Stomach smooth muscle (tissue), 2 donors: ENCODE measurements around the gene GRM3.

Source experiments
- H3K27ac ChIP-seq: one replicate; pipeline ENCODE4 v1.7.0; 2013; ENCODE audit warnings: mild to moderate bottlenecking, low read length, inconsistent platforms
- H3K27me3 ChIP-seq, 2 donors: one replicate each; pipeline ENCODE4 v1.7.0; 2013; ENCODE audit warnings: low read length in 2 of 2; ENCODE audit not compliant: insufficient read depth in 2 of 2, control insufficient read depth in 1 of 2
- H3K36me3 ChIP-seq, 2 donors: one replicate each; pipeline ENCODE4 v1.7.0; 2013; ENCODE audit warnings: low read length in 2 of 2; ENCODE audit not compliant: control insufficient read depth in 2 of 2, insufficient read depth in 2 of 2
- H3K4me1 ChIP-seq: one replicate; pipeline ENCODE4 v1.7.0; 2013; ENCODE audit warnings: low read length; ENCODE audit not compliant: control insufficient read depth, insufficient read depth
- H3K4me3 ChIP-seq, 2 donors: one replicate each; pipeline ENCODE4 v1.7.0; 2013; ENCODE audit warnings: low read length in 2 of 2
- H3K9ac ChIP-seq, 2 donors: one replicate each; pipeline ENCODE4 v1.7.0; 2013; ENCODE audit warnings: low read length in 2 of 2, mild to moderate bottlenecking in 1 of 2
- H3K9me3 ChIP-seq, 2 donors: one replicate each; pipeline ENCODE4 v1.7.0; 2013; ENCODE audit warnings: low read length in 2 of 2; ENCODE audit not compliant: control insufficient read depth in 2 of 2
- donor health status: healthy.
- donor health status: Pancreatic carcinoma.

GRM3 gene

DNA sequence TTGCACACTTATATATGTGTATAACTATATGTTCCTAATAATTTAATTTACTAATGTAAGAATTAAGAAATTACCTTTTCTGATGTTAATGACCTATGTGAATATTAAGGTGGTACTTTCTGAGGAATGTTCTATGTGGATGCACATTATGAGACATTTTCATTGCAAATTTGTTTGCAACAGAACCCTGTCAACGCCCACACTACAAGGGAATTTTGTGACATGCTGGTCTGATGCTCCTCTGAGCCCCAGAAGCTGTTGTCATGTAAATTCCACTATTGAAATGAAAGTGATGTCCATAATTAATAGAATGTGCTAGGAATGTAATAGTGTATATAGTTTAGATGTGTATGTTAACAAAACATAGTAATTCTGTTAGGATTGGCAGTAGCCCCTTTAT, 4.5 kb downstream of the GRM3 start:
- Histone ChIP-seq H3K27me3 (peaks cover 19% of the 10 kb centered on the region in 2 donors), H3K4me3 (no peak overlapping the region), H3K9ac (no peak overlapping the region), H3K9me3 (no peaks in the 10 kb centered on the region), H3K27ac (no peak overlapping the region), H3K4me1 (no peaks in the 10 kb centered on the region), H3K36me3 (no peaks in the 10 kb centered on the region)

GRCh38 chr7:86653919-86654659, 10.4 kb downstream of the GRM3 start:
- no peaks in the 10 kb centered on the region for H3K9me3 ChIP-seq
- peak overlapping the region in 1 of 2 donors; percentile 41 for H3K4me3 ChIP-seq
- H3K27ac ChIP-seq = no peak overlapping the region

DNA sequence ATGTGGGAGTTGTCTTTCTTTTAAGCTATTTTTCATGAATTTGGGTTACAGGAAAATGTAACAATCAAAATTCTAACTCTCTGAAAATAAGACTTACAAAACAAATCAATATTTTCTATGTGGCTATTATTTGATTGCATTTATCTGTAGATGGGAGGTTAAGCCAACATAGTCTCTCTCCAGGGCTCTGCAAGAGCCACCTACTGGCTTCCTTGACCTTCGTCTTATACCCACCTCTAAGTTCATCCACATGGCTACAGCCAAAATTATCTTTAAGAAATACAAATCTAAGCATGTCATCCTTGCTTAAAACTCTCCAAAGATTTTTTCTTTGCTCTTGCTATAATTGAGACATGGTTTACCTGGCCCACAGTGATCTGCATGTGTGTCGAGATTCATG, 14.2 kb downstream of the GRM3 start:
- Histone ChIP-seq H3K36me3 (no peaks in the 10 kb centered on the region), H3K9me3 (no peaks in the 10 kb centered on the region), H3K4me3 (no peak overlapping the region), H3K4me1 (no peaks in the 10 kb centered on the region), H3K27ac (no peak overlapping the region), H3K9ac (no peak overlapping the region), H3K27me3 (no peaks in the 10 kb centered on the region)

More at GRCh38 chr7:86653919-86654659, 10.4 kb downstream of the GRM3 start:
- H3K36me3 ChIP-seq = no peaks in the 10 kb centered on the region
- no peaks in the 10 kb centered on the region for H3K4me1 ChIP-seq
- H3K9ac ChIP-seq = no peak overlapping the region
- H3K27me3 ChIP-seq = no peaks in the 10 kb centered on the region

DNA sequence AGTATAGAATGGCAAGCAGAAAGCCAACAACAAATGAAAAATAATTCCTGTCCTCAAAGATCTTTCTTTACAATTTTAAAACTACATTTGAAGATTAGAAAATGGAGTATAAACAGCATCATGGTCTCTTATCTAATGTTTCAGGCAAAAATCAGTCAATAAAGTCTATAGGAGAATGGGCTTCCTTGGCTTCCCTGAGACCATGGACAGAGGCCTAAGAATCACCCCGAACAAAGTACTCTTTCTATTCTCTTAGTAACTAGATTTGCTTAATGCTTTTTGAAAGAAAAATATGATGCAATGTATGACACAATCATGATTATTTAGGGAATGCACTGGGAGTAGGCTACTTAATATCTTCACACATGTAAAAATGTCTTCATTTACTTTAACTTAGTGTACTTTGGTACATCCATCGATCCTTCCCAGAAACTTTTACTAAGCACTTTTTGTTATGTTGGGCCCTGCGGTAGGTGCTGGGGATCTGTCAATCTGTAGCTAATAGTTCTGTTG, 17.3 kb downstream of the GRM3 start:
- Histone ChIP-seq H3K36me3 (no peaks in the 10 kb centered on the region), H3K9me3 (no peaks in the 10 kb centered on the region), H3K27ac (no peak overlapping the region), H3K27me3 (no peaks in the 10 kb centered on the region), H3K4me3 (no peak overlapping the region), H3K4me1 (no peaks in the 10 kb centered on the region), H3K9ac (no peak overlapping the region)

DNA sequence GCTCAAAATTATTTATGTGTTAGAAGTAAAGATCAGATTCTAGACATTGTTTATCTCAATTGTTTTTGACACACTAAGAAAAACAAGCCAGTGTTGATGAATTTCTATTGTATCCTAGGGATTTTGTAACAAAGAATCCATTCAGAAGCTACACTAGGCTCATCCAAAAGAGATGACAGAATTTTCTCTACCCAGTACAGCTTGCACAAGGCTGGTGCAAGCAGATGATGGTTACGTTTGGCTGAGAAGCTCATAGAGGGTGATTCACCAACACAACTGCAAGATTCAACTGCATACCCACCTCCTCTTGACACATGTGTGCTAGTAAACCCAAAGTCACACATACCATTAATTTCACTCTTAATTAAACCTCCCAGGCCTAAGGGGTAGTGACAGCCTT, 20.8 kb downstream of the GRM3 start:
- Histone ChIP-seq H3K9ac (no peak overlapping the region), H3K4me3 (no peak overlapping the region), H3K27ac (no peak overlapping the region)

DNA sequence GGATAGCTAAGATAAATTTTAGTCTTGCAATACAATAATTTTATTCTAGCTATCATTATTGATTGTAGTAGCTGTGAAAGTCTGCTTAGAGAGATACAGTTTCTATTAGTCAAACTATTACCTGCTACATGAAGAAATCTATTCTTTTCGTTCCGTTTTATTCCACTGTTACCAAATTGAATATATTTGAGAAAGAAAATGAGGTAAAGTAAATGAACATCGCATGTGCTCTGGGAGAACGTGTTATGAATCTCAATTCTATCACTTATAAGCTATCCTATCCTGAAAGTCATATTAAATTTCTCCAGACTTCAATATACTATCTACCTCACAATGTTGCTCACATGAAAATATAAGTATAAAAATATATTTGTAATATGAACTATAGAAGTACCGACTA, 21.3 kb downstream of the GRM3 start:
- Histone ChIP-seq H3K4me1 (no peaks in the 10 kb centered on the region), H3K4me3 (no peak overlapping the region), H3K36me3 (no peaks in the 10 kb centered on the region), H3K9me3 (no peaks in the 10 kb centered on the region), H3K9ac (no peak overlapping the region), H3K27ac (no peak overlapping the region), H3K27me3 (no peaks in the 10 kb centered on the region)

More for the DNA sequence above, 20.8 kb downstream of the GRM3 start:
- Histone ChIP-seq H3K36me3 (no peaks in the 10 kb centered on the region), H3K4me1 (no peaks in the 10 kb centered on the region), H3K27me3 (no peaks in the 10 kb centered on the region), H3K9me3 (no peaks in the 10 kb centered on the region)

GRCh38 chr7:86665669-86666068, 22.0 kb downstream of the GRM3 start:
- Histone ChIP-seq H3K4me3 (no peak overlapping the region), H3K9me3 (no peaks in the 10 kb centered on the region), H3K27me3 (no peaks in the 10 kb centered on the region), H3K9ac (no peak overlapping the region), H3K27ac (no peak overlapping the region), H3K4me1 (no peaks in the 10 kb centered on the region), H3K36me3 (no peaks in the 10 kb centered on the region)

- no peak overlapping the region for H3K27ac ChIP-seq
- no peaks in the 10 kb centered on the region for H3K27me3 ChIP-seq
- no peaks in the 10 kb centered on the region for H3K36me3 ChIP-seq
- no peaks in the 10 kb centered on the region for H3K9me3 ChIP-seq
- H3K4me1 ChIP-seq = no peaks in the 10 kb centered on the region
- no peak overlapping the region for H3K9ac ChIP-seq
- H3K4me3 ChIP-seq = no peak overlapping the region
Measured at GRCh38 chr7:86667732-86668131, 24.0 kb downstream of the GRM3 start.

- Histone ChIP-seq H3K9me3 (no peaks in the 10 kb centered on the region), H3K27ac (no peak overlapping the region), H3K27me3 (no peaks in the 10 kb centered on the region), H3K4me1 (no peaks in the 10 kb centered on the region), H3K4me3 (no peak overlapping the region), H3K9ac (no peak overlapping the region), H3K36me3 (no peaks in the 10 kb centered on the region)
Measured at GRCh38 chr7:86668315-86668714, 24.6 kb downstream of the GRM3 start.

DNA sequence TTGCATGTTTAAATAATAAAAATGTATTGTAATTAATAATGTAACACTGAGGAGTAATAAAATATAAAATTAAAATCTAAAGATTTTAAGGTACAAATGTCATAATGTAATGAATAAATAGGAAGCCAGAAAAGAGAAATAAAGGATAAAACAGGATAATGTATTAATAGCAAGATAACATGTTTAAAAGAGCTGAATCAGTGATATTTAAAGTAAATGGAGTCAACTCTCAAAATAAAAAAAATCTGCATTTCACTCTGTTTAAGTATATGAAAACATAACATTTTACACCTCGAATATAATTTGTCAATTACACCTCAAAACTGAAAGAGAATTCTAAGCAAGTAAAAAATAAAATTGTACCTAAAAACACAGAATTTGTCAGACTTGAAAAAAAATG, 44.1 kb downstream of the GRM3 start:
- Histone ChIP-seq H3K27ac (no peak overlapping the region), H3K4me1 (no peaks in the 10 kb centered on the region), H3K36me3 (no peaks in the 10 kb centered on the region), H3K9ac (no peak overlapping the region), H3K27me3 (no peaks in the 10 kb centered on the region), H3K9me3 (no peaks in the 10 kb centered on the region), H3K4me3 (no peak overlapping the region)

- no peaks in the 10 kb centered on the region for H3K9me3 ChIP-seq
- no peaks in the 10 kb centered on the region for H3K27me3 ChIP-seq
- no peak overlapping the region for H3K4me3 ChIP-seq
- H3K4me1 ChIP-seq = no peaks in the 10 kb centered on the region
- no peak overlapping the region for H3K27ac ChIP-seq
- no peak overlapping the region for H3K9ac ChIP-seq
- H3K36me3 ChIP-seq = no peaks in the 10 kb centered on the region
Measured at GRCh38 chr7:86689363-86689762, 45.7 kb downstream of the GRM3 start.
